ENCODE data around the gene EPS15.
"Not testable (repeated sequence)": the region's sequence is repeated elsewhere in the genome, so short reads cannot be mapped to it uniquely, and the experiment has no call there.

The EPS15 gene

DNA sequence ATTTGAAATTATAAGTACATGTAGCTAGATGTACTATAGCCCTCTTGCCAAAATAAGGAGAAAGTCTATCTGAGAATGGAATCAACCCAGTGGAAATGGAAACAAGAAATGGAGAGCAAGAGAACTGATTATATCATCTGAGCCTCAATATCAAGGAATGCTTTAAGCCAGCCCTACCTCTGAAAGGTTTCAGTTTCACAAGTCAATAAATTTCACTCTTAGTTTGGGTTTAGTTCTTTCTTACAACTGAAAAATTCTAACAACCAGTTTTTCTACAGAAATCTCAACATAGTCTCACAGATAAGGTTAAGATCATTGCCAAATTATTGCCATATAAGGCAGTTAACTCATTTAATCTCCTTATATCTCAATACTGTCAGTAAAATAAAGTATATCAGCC lies 80.0 kb downstream of the EPS15 start:
- Histone ChIP-seq H3K4me3 (ENCODE audit: low read length, poor library complexity, severe bottlenecking) (no peak overlapping the region), H3K4me2 (ENCODE audit: low read depth, low read length, poor library complexity, severe bottlenecking) (no peak overlapping the region), H3K27me3 (ENCODE audit: insufficient read depth, low read length, poor library complexity, severe bottlenecking) (no peaks in the 10 kb centered on the region), H2AFZ (ENCODE audit: low read length) (no peak overlapping the region), H4K20me1 (ENCODE audit: insufficient read depth, low read length, poor library complexity, severe bottlenecking) (no peaks in the 10 kb centered on the region), H3K36me3 (ENCODE audit: insufficient read depth, low read length) (peaks cover 30% of the 10 kb centered on the region; the same call in 1 of the 2 replicates), H3K9me2 (replicated peaks; ENCODE audit: low read depth, low read length) (no peaks in the 10 kb centered on the region), H3K9me3 (ENCODE audit: insufficient read depth, low read depth, low read length) (no peaks in the 10 kb centered on the region), H3K9ac (ENCODE audit: low read depth, low read length, poor library complexity, severe bottlenecking) (no peak overlapping the region), H3K79me2 (ENCODE audit: insufficient read depth, low read length) (no peaks in the 10 kb centered on the region), H3K4me1 (ENCODE audit: insufficient read depth, low read length, poor library complexity, severe bottlenecking) (peaks cover 25% of the 10 kb centered on the region), H3F3A (ENCODE audit: low read depth) (0 out of 2 replicates have a peak, but pooled peaks cover 5% of the 10 kb centered on the region)
- TF ChIP-seq, protein P1, sequence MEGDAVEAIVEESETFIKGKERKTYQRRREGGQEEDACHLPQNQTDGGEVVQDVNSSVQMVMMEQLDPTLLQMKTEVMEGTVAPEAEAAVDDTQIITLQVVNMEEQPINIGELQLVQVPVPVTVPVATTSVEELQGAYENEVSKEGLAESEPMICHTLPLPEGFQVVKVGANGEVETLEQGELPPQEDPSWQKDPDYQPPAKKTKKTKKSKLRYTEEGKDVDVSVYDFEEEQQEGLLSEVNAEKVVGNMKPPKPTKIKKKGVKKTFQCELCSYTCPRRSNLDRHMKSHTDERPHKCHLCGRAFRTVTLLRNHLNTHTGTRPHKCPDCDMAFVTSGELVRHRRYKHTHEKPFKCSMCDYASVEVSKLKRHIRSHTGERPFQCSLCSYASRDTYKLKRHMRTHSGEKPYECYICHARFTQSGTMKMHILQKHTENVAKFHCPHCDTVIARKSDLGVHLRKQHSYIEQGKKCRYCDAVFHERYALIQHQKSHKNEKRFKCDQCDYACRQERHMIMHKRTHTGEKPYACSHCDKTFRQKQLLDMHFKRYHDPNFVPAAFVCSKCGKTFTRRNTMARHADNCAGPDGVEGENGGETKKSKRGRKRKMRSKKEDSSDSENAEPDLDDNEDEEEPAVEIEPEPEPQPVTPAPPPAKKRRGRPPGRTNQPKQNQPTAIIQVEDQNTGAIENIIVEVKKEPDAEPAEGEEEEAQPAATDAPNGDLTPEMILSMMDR (conservative IDR thresholded peaks at IDR 0.05; ENCODE audit: low read length): no peak
- no peak for TF ChIP-seq EZH2phosphoT487 (IDR thresholded peaks at IDR 0.05; ENCODE audit: borderline replicate concordance)

DNA sequence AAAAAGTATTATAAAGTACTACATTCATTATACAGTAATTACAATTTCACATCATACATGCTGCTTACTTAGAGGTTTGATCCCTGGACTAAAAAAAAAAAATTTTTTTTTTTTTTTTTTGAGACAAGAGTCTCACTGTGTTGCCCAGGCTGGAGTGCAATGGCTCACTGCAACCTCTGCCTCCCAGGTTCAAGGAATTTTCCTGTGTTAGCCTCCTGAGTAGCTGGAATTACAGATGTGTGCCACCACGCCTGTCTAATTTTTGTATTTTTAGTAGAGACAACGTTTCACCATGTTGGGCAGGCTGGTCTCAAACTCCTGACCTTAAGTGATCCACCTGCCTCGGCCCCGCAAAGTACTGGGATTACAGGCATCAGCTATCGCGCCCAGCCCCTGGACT lies 81.7 kb downstream of the EPS15 start:
- not testable (repeated sequence) for H3K9me3 ChIP-seq (ENCODE audit: insufficient read depth, low read depth, low read length); H3K9ac ChIP-seq (ENCODE audit: low read depth, low read length, poor library complexity, severe bottlenecking); H2AFZ ChIP-seq (ENCODE audit: low read length); H4K20me1 ChIP-seq (ENCODE audit: insufficient read depth, low read length, poor library complexity, severe bottlenecking); H3K9me2 ChIP-seq (replicated peaks; ENCODE audit: low read depth, low read length); H3K27me3 ChIP-seq (ENCODE audit: insufficient read depth, low read length, poor library complexity, severe bottlenecking); H3K79me2 ChIP-seq (ENCODE audit: insufficient read depth, low read length); H3K4me2 ChIP-seq (ENCODE audit: low read depth, low read length, poor library complexity, severe bottlenecking); H3K4me3 ChIP-seq (ENCODE audit: low read length, poor library complexity, severe bottlenecking)
- H3K36me3 ChIP-seq (ENCODE audit: insufficient read depth, low read length): peaks cover 35% of the 10 kb centered on the region; the same call in 1 of the 2 replicates
- H3F3A ChIP-seq (ENCODE audit: low read depth): peaks cover 13% of the 10 kb centered on the region; the same call in 1 of the 2 replicates
- peaks cover 30% of the 10 kb centered on the region for H3K4me1 ChIP-seq (ENCODE audit: insufficient read depth, low read length, poor library complexity, severe bottlenecking)

DNA sequence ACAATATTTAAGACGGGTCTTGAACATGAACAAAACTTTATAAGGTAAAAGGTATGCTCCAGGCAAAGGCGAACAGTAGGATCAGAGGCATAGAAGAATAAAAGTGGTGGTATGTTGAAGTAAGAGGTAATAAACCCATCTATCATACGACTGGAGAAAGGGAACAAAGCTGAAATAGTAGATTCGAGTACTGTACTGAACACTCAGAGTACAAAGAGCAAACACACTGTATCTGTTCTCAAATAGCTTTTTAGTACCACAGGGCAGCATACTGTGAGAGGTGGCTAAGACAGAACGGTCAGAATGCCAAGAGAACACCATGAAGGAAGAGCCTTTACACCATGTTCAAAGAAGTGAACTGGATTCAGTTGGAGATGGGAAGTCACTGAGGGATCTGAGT lies 83.2 kb downstream of the EPS15 start:
- peaks cover 23% of the 10 kb centered on the region for H3K4me1 ChIP-seq (ENCODE audit: insufficient read depth, low read length, poor library complexity, severe bottlenecking)
- no peaks in the 10 kb centered on the region for H3K9me2 ChIP-seq (replicated peaks; ENCODE audit: low read depth, low read length)
- no peak overlapping the region for H2AFZ ChIP-seq (ENCODE audit: low read length)
- H3K9ac ChIP-seq (ENCODE audit: low read depth, low read length, poor library complexity, severe bottlenecking): no peak overlapping the region
- H3F3A ChIP-seq (ENCODE audit: low read depth): peaks cover 13% of the 10 kb centered on the region; the same call in 1 of the 2 replicates
- H3K4me3 ChIP-seq (ENCODE audit: low read length, poor library complexity, severe bottlenecking): no peak overlapping the region
- H4K20me1 ChIP-seq (ENCODE audit: insufficient read depth, low read length, poor library complexity, severe bottlenecking): no peaks in the 10 kb centered on the region
- no peak overlapping the region for H3K4me2 ChIP-seq (ENCODE audit: low read depth, low read length, poor library complexity, severe bottlenecking)
- no peaks in the 10 kb centered on the region for H3K9me3 ChIP-seq (ENCODE audit: insufficient read depth, low read depth, low read length)
- no peaks in the 10 kb centered on the region for H3K27me3 ChIP-seq (ENCODE audit: insufficient read depth, low read length, poor library complexity, severe bottlenecking)
- TF ChIP-seq, protein P1 (conservative IDR thresholded peaks at IDR 0.05; ENCODE audit: low read length): no peak
- TF ChIP-seq EZH2phosphoT487 (IDR thresholded peaks at IDR 0.05; ENCODE audit: borderline replicate concordance): no peak
- H3K36me3 ChIP-seq (ENCODE audit: insufficient read depth, low read length): peaks cover 35% of the 10 kb centered on the region; the same call in 1 of the 2 replicates
- H3K79me2 ChIP-seq (ENCODE audit: insufficient read depth, low read length): no peaks in the 10 kb centered on the region

DNA sequence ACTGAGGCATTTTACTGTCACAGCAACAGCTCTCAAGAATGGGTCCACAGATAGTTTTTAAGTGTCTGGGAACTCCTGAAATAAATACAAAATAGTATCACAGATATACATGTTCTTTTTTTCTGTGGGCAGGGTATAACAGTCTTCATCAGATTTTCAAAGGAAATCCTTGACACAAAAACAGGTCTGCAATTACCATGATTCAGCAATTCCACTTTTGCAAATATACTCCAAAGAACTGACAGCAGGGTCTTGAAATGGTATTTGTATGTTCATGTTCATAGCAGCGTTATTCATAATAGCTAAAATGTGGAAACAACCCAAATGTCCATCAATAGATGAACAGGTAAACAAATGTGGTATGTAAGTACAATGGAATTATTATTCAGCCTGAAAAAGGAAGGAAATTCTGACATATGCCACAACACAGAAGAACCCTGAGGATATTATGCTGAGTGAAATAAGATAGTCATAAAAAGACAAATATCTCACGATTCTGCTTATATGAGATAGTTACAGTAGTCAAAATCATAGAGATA lies 85.0 kb downstream of the EPS15 start:
- Histone ChIP-seq H3K9ac (ENCODE audit: low read depth, low read length, poor library complexity, severe bottlenecking) (peak overlapping the region; percentile 21), H3K36me3 (ENCODE audit: insufficient read depth, low read length) (peaks cover 24% of the 10 kb centered on the region; the same call in 1 of the 2 replicates), H2AFZ (ENCODE audit: low read length) (no peak overlapping the region), H3K4me3 (ENCODE audit: low read length, poor library complexity, severe bottlenecking) (peak overlapping the region; percentile 51), H3K4me2 (ENCODE audit: low read depth, low read length, poor library complexity, severe bottlenecking) (peak overlapping the region; percentile 64), H3K79me2 (ENCODE audit: insufficient read depth, low read length) (no peaks in the 10 kb centered on the region), H3K9me3 (ENCODE audit: insufficient read depth, low read depth, low read length) (no peaks in the 10 kb centered on the region), H3K27me3 (ENCODE audit: insufficient read depth, low read length, poor library complexity, severe bottlenecking) (no peaks in the 10 kb centered on the region), H3K9me2 (replicated peaks; ENCODE audit: low read depth, low read length) (no peaks in the 10 kb centered on the region), H4K20me1 (ENCODE audit: insufficient read depth, low read length, poor library complexity, severe bottlenecking) (no peaks in the 10 kb centered on the region), H3F3A (ENCODE audit: low read depth) (peaks cover 22% of the 10 kb centered on the region; the same call in 1 of the 2 replicates), H3K4me1 (ENCODE audit: insufficient read depth, low read length, poor library complexity, severe bottlenecking) (peaks cover 37% of the 10 kb centered on the region)
- no peak for TF ChIP-seq EZH2phosphoT487 (IDR thresholded peaks at IDR 0.05; ENCODE audit: borderline replicate concordance)
- TF ChIP-seq, protein P1 (conservative IDR thresholded peaks at IDR 0.05; ENCODE audit: low read length): no peak

All from Loucy (cell line).